ENCODE results near the gene UBE2D2. TPM values are rescaled to one million over a fixed set of nuclear protein-coding genes. Genes with fewer than 3 reads are reported as not detected.
"Not testable (repeated sequence)": the region's sequence is repeated elsewhere in the genome, so short reads cannot be mapped to it uniquely, and the experiment has no call there.

The UBE2D2 gene
- total and polyA plus RNA-seq, 2 experiments from 2014 or later: 120 to 172 TPM

DNA sequence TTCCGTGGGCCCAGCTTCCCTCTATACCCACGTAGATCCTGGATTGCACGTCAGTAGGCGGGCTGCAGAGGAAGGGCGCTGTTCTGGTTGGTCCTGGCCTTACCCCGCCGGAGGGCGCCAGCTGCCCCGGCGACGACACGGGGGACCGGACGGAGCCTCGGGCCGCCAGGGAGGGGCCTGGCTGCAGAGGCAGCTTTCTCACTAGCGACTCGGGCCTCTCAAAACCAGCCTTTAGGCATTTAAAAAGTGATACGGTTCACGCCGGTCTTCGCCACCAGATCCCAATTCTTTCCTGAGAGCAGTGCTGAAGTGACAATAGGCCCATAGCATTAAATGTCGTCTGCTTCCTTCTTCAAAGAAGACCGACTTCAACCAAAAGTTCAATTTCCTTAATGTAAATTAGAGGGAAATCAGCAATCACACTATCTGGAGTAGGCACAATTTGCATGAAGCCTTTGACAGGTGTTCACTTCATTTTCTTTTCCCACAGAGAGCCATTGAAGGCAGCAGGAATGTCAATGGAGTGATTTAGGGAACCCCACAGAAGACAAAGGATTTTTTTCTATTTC lies 17.6 kb upstream of the UBE2D2 start (continued):
- no peak for TF ChIP-seq ZNF462 (CRISPR knock-in tag; IDR thresholded peaks at IDR 0.05)
- peak; percentile 65; the same call in 1 of the 2 replicates for TF ChIP-seq NANOG (IDR thresholded peaks at IDR 0.05; ENCODE audit: borderline replicate concordance)
- TF ChIP-seq, protein P1, sequence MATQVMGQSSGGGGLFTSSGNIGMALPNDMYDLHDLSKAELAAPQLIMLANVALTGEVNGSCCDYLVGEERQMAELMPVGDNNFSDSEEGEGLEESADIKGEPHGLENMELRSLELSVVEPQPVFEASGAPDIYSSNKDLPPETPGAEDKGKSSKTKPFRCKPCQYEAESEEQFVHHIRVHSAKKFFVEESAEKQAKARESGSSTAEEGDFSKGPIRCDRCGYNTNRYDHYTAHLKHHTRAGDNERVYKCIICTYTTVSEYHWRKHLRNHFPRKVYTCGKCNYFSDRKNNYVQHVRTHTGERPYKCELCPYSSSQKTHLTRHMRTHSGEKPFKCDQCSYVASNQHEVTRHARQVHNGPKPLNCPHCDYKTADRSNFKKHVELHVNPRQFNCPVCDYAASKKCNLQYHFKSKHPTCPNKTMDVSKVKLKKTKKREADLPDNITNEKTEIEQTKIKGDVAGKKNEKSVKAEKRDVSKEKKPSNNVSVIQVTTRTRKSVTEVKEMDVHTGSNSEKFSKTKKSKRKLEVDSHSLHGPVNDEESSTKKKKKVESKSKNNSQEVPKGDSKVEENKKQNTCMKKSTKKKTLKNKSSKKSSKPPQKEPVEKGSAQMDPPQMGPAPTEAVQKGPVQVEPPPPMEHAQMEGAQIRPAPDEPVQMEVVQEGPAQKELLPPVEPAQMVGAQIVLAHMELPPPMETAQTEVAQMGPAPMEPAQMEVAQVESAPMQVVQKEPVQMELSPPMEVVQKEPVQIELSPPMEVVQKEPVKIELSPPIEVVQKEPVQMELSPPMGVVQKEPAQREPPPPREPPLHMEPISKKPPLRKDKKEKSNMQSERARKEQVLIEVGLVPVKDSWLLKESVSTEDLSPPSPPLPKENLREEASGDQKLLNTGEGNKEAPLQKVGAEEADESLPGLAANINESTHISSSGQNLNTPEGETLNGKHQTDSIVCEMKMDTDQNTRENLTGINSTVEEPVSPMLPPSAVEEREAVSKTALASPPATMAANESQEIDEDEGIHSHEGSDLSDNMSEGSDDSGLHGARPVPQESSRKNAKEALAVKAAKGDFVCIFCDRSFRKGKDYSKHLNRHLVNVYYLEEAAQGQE (IDR thresholded peaks at IDR 0.05; ENCODE audit: unreplicated experiment): no peak

DNA sequence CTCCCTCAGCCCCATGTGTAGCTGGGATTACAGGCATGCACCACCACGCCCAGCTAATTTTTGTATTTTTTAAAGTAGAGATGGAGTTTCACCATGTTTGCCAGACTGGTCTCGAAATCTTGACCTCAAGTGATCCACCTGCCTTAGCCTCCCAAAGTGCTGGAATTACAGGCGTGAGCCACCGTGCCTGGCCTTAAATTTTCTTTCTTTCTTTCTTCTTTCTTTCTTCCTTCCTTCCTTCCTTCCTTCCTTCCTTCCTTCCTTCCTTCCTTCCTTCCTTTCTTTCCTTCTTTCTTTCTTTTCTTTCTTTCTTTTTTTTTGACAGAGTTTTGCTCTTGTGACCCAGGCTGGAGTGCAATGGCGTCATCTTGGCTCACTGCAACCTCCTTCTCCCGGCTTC lies 14.5 kb upstream of the UBE2D2 start:
- Mint-ChIP-seq H3K9me3 (peaks cover 23% of the 10 kb centered on the region), H3K4me1 (peaks cover 12% of the 10 kb centered on the region; the same call in 2 of the 3 replicates), H3K36me3 (ENCODE audit: low read depth) (peaks cover 18% of the 10 kb centered on the region)
- not testable (repeated sequence) for H2AFZ ChIP-seq; H3K79me2 ChIP-seq (replicated peaks; ENCODE audit: insufficient read depth); DNase-seq (ENCODE audit: low spot score); H3K27ac ChIP-seq (ENCODE audit: low read depth); H3K4me3 ChIP-seq; H3K4me2 ChIP-seq; H3F3A ChIP-seq (replicated peaks; ENCODE audit: low read depth); H3K27ac Mint-ChIP-seq; H3K36me3 ChIP-seq (ENCODE audit: insufficient read depth); ATAC-seq; H3K4me3 Mint-ChIP-seq; H3K27me3 Mint-ChIP-seq (ENCODE audit: insufficient read depth, low read depth, poor library complexity); H3K27me3 ChIP-seq (ENCODE audit: insufficient read depth); H3K9me2 ChIP-seq (ENCODE audit: insufficient read depth); H4K20me1 ChIP-seq (replicated peaks; ENCODE audit: insufficient read depth)
- peaks cover 12% of the 10 kb centered on the region; the same call in 1 of the 2 replicates for H3K4me1 ChIP-seq (ENCODE audit: insufficient read depth)
